NCI-H1417 treated with DMSO at 0.1 percent for 48 hours (cell line): Measurements from ENCODE around the gene CRB2.

Experiments
- DNase-seq: peaks from one replicate; lab custom pipeline; 2025; lab: John Stamatoyannopoulos, UW

The CRB2 gene

DNA sequence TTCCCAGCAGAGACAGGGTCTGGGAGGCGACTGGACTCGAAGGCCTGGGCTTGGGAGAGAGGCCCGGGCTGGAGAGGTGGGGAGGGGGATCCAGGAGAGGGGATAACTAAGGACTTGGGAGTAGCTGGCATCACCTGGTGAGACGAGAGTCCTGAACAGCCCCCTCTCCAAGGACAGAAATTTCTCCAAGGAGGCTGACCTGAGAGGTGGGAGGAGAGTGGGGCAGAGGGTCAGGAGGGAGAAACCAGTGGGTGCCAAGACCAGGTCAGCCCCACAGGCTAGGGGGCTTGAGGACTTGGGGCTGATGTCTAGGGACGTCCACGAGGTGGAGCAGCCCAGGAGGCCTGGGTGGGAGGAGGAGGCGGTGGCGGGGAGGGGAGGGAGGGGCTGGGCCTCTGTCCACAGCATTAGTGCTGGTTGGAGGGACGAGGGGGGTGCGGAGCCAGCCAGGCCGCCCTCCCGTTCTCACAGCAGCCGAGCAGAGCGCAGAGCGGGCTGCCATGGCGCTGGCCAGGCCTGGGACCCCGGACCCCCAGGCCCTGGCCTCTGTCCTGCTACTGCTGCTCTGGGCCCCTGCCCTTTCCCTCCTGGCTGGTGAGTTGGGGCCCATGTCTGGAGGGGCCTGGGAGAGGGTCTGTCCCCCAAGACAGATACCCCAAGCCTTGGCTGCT lies at the start of gene CRB2:
TSS of gene CRB2 (plus strand) at position 437 of the 671 bp plus-strand sequence. CDS start at position 501, 64 bp downstream.
- DNase-seq = no peak

GRCh38 chr9:123309611-123310010 lies 46.4 kb upstream of the CRB2 start:
- no peak for DNase-seq

DNA sequence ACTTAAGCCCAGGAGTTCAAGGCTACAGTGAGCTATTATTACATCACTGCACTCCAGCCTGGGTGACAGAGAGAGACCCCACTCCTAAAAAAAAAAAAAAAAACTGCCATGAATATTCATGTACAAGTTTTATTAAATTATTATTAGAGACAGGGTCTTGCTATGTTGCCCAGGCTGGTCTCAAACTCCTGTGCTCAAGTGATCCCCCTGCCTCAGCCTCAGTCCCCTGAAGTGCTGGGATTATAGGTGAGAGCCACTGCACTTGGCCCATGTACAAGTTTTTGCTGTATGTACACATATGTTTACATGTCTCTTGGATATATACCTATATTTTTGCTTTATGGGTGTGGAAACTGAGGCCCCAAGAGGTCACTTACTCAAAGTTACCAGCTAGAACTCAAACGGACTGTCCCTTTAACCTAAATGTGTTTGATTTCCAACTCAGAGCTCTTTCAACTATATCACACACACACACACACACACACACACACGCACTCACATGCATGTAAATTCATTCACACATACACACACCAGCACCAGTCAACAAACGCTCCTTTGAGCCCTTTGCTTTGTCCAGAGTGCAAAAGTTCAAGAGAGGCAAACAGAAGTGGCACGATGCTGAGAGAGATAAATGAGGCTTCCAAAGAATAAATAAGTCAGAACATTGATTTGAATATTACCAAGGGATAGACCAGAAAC lies 45.3 kb upstream of the CRB2 start:
- DNase-seq = no peak

DNA sequence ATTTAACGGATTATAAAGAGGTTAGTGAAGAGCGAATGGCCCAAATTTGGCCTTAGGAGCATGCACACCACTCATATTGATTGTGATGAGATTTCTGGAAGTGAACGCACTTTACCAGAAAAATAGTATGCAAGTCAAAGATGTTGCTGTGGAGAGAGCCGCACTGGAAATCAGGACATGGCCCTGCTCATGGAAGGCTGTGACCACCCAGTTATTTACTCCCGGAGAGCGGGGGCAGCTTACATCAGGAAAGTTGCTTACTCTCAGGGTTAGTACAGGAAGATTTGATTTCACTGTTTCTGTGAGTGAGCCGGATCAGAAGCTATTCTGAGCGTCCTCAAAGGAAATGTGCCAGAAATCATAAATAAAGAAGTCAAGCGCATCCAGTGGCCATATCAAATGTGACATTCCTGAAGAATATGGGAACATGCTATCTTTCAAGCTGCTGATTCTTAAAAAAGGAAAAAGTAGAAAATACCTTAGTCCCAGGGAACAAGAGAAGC lies 44.7 kb upstream of the CRB2 start:
- no peak for DNase-seq

DNA sequence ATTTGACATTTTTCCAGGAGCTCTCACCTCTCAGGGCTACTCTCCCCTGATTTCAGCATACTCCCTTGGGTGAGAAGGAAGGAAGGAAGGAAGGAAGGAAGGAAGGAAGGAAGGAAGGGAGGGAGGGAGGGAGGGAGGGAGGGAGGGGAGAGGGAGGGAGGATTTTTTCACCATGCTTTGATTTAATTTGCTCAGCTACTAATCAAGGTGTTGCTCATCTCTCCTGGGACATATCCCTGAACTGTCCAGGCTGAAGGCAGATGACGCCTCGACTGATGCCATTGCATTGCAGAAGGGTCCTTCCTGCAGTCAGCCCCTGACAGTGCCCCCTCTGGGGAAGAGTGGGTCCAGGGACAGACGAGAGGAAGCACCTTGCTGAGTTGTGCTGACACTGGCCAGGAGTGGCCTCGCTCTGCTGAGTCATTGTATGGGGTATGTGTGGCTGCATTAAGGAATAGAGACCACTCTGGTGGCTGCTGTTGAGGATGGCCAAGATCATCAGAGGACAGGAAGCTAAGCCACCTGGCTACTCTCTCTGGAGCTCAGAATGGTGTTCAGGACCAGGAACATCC lies 43.6 kb upstream of the CRB2 start:
- no peak for DNase-seq

DNA sequence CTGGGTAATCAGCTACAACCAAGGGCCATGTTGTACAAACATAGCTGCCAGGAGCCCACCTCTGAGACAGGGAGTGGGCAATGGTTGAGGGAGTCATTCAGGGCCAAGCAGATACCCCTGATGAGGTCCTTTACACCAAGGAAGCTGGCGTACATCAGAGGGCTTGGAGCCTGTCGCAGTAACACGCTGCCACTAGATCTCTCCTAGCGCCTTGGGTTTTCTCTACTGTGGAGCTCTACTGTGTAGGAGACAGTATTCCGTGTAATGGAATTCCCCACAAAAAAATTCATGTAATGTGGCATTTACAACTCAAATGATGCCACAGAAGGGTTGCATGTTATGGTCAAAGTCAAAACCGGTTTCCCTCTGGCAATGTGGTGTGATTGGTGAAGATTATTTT lies 41.4 kb upstream of the CRB2 start:
- DNase-seq = no peak

GRCh38 chr9:123315635-123316034 lies 40.4 kb upstream of the CRB2 start:
- DNase-seq = no peak

- DNase-seq = no peak
Observed at GRCh38 chr9:123316053-123316718, 39.8 kb upstream of the CRB2 start.

DNA sequence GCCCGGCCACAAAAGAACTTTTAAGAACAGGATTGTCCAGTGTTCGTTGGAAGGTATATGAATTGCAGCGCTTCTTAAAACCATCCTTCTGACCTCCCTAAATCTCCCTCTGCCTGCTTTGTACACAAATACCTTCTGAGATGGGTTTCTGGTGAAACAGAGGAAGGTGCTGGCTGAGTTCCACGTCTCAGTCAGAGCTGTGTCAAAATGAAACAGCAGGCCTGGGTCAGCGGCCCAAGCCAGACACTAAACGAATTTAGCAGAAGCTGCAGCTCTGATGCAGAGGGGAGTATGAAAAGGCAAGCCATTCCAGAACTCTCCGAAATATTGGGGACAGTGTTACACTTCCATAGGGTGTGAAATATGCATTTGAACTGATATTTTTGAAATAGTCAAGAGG lies 37.8 kb upstream of the CRB2 start:
- DNase-seq = no peak

DNA sequence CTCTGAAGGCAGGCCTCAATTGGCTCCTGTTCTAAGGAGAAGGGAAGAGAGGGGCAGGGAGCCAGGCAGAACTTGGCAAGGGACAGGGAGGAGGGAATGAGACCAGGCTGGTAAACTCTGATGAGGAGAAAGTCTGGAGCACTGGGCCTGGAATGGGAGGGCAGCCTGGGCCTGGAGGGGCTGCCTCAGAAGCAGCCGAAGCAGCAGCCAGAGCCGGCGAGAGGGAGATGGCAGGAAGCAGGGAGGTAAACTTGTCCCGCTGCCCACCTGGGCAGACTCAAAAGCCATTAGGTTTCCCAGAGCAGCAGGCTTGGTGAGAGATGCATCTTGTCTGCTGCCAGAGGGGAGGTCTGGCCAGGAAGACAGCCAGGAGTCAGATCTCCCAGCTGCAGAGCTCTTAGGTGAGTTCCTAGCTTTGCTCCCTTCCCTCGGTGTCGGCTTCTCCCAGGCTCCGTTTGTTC lies 37.0 kb upstream of the CRB2 start:
- no peak for DNase-seq

- DNase-seq = no peak
Observed at GRCh38 chr9:123319541-123320339, 36.3 kb upstream of the CRB2 start.

DNA sequence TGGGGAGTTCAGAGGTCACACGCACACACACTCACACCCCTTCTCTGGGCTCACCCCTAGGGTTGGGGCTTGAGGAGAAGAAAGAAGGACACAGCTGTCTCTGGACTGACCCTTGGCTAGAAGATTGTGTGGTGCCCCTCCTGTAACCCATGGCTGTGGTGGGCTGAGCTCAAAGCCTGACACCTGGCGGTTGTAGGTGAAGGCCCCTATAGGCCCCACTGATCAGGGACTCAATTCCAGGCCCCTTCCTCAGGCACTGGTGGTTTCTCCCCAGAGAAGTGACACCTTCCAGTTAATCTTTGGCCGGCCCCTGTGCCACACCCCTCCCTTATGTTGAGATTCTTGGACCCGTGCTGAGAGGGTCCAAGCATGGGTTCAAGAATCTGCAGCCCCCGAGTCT lies 35.2 kb upstream of the CRB2 start:
- no peak for DNase-seq

DNA sequence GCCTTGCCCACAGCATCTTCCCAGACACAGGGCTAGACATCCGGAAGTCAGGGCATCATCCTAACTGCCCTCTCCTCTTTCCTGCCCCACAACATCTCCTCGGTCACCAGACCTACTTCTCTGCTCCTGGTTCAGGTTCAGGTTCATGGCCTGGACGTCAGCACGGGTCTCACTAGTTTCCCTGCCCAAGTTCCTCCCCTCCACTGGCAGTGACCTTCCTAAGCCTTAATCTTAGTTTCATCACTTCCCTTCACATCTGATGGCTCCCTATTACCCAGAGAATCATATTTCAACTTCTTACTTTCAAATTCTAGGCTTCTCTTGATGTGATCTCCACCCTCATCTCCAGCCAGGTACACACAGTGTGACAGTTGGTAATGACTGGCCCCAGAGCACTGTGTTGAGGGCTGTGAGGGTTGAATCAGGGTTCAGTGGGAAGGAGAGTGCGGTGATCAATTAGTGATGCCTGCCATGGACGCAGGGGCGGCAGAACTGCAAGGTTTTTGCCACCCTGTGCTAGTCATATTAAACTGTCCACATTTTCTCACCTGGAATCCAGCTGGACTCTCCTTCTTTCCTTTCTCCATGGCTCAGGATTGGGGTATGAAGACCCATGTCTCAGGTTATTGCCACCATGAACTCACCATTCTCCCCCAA lies 34.3 kb upstream of the CRB2 start:
- no peak for DNase-seq

GRCh38 chr9:123322273-123323195 lies 33.5 kb upstream of the CRB2 start:
- DNase-seq = no peak

DNA sequence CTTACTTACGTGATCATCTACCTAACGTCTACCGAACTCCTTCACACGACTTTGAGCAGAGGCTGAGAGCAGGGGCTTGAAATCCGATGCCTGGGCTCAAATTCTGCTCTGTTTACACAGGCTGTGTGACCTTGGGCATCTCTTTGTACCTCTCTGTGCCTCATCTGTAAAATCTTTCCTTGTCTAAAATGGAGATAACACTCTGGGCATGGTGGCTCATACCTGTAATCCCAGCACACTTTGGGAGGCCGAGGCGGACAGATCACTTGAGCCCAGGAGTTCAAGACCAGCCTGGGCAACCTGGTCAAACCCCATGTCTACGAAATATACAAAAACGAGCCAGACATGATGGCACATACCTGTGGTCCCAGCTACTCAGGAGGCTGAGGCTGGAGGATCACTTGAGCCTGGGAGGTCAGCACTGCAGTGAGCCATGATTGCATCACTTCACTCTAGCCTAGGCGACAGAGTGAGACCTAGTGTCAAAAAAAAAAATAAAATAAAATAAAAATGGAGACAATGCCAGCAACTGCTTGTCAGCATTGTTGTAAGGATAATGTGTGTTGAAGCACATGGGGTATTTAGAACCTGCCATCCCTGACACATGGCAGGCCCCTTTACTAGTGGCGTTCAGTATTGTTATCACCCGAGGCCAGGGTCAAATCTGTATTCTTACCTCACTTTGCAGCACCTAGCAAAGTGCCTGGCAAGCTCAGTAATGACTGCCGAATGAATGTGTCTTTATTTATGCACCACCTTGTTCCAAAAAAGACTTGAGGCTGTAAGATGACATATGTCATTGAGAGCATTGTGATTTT lies 32.6 kb upstream of the CRB2 start:
- no peak for DNase-seq

DNA sequence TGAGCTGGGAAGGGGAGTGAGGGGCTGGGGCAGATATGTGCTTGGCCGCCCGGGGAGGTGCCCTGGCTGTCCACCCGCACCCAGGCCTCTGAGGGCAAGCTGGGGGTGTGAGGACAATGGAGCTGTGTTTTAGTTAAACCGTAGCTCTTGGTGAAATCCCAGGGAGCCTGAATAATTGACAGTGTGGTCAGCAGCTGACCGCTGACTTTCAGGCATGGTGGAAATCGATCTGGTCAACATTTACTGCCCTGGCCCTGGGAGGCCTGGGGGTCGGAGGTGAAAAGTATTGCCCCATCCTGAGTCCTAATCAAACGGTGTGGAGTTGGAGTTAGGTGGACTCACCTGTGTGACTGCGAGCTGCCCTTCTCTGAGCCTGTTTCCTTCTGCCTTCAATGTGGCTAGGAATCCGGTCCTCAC lies 31.2 kb upstream of the CRB2 start:
- DNase-seq = no peak

GRCh38 chr9:123326187-123326586 lies 29.8 kb upstream of the CRB2 start:
- DNase-seq = no peak

- DNase-seq = no peak
Observed at GRCh38 chr9:123326662-123327093, 29.3 kb upstream of the CRB2 start.

GRCh38 chr9:123327697-123328100 lies 28.3 kb upstream of the CRB2 start:
- no peak for DNase-seq
